Tibial nerve (tissue), 4 donors: ENCODE data around the gene HGF.

Experiments
- EP300 ChIP-seq, 2 donors: sonication (generic); formaldehyde crosslinking; IDR thresholded peaks; one replicate each; pipeline ENCODE4 v1.6.1; 2017; ENCODE audit warnings: antibody characterized with exemption in 2 of 2, mild to moderate bottlenecking in 1 of 2
- POLR2A ChIP-seq, 2 donors: fragments of 450-650 bp; IDR thresholded peaks; one replicate each; pipeline ENCODE4 v1.6.1; 2017; ENCODE audit warnings: antibody characterized with exemption in 2 of 2, mild to moderate bottlenecking in 2 of 2, moderate library complexity in 2 of 2
- TF ChIP-seq, protein P1 (sequence below), 5 experiments: fragments of 200-600 bp in 3 of 5; fragments of 450-650 bp in 2 of 5; sonication (generic) in 3 of 5; IDR thresholded peaks; one replicate each; pipeline ENCODE4 v1.5.1; 2016 to 2019; ENCODE audit warnings: antibody characterized with exemption in 5 of 5, mild to moderate bottlenecking in 3 of 5, moderate library complexity in 2 of 5

DNA sequence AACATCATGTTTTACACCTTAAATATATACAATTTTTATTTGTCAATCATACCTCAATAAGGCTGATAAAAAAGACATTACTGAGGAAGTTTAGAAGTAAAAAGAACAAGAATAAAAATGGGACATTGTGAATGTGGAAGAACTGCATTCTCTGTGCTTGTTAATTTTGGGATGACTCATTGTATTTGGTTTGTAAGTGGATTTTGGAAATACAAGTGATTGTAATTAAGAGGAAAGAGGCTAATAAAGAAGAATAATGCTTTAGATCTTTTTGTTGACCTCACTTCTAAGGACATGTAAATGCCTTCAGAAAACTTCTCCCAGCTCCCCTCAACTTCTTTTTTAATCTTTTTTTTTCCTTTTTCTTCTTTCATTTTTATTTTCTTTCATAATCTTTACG, 76.0 kb downstream of the HGF start:
- TF ChIP-seq, protein P1, sequence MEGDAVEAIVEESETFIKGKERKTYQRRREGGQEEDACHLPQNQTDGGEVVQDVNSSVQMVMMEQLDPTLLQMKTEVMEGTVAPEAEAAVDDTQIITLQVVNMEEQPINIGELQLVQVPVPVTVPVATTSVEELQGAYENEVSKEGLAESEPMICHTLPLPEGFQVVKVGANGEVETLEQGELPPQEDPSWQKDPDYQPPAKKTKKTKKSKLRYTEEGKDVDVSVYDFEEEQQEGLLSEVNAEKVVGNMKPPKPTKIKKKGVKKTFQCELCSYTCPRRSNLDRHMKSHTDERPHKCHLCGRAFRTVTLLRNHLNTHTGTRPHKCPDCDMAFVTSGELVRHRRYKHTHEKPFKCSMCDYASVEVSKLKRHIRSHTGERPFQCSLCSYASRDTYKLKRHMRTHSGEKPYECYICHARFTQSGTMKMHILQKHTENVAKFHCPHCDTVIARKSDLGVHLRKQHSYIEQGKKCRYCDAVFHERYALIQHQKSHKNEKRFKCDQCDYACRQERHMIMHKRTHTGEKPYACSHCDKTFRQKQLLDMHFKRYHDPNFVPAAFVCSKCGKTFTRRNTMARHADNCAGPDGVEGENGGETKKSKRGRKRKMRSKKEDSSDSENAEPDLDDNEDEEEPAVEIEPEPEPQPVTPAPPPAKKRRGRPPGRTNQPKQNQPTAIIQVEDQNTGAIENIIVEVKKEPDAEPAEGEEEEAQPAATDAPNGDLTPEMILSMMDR (IDR thresholded peaks at IDR 0.05), result no peak
- TF ChIP-seq POLR2A (IDR thresholded peaks at IDR 0.05) (no peak), EP300 (IDR thresholded peaks at IDR 0.05) (no peak)
